Activated CD8-positive, alpha-beta memory T cell treated with anti-CD3 and anti-CD28 coated beads for 36 hours (primary cell): ENCODE measurements around the gene GOLGA6A. TPM values are rescaled to one million over a fixed set of nuclear protein-coding genes. Genes with fewer than 3 reads are reported as not detected.

ENCODE experiments used
- CTCF ChIA-PET: fragments of 350-600 bp; sonication (Branson Sonifier 250); formaldehyde crosslinking; loops from one replicate; lab custom pipeline; 2021; ENCODE audit warnings: antibody characterized with exemption; lab: Charles Lee
- POLR2A ChIA-PET: fragments of 350-600 bp; sonication (Branson Sonifier 250); formaldehyde crosslinking; loops from one replicate; lab custom pipeline; 2021; ENCODE audit warnings: antibody characterized with exemption; lab: Charles Lee
- total RNA-seq, 2 experiments: library from RNA; stranded (reverse); gene quantifications; one replicate each; pipeline ENCODE4 v1.2.3, GENCODE V29; 2021

Gene GOLGA6A
- total RNA-seq, 2 experiments from 2014 or later: not detected

DNA sequence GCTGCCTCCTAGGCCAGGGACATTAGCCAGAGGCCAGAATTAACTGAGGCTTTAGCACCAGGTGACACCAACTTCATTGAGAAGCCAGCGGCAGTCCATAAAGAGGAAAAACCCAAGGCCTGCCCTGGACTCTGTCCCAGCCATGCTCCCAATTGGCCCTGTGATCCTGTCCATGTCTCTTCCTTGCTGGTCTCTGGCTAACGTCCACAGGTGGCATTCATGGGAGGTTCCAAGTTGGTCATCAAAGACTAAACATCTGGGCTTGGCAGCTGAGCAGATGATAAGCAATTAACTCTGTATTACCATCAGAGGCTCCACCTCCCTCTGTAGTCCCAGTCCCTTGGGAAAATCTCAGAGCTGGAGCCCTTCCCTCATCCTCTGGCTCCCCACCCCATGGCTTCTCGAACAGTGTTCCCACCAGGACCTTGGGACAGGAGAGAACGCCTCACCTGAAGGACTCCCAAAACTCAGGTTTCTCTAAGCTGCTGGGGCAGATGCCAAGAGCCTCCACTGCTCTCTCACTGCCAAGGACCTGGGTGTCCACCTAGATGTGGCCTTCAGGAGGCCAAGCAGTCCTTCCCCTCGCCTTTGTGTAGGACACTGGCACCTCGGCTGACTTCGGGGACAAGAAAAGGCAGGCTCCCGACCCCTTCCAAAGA, 40.4 kb downstream of the GOLGA6A start:
- POLR2A ChIA-PET: no interaction called here
- CTCF ChIA-PET: no interaction called here

DNA sequence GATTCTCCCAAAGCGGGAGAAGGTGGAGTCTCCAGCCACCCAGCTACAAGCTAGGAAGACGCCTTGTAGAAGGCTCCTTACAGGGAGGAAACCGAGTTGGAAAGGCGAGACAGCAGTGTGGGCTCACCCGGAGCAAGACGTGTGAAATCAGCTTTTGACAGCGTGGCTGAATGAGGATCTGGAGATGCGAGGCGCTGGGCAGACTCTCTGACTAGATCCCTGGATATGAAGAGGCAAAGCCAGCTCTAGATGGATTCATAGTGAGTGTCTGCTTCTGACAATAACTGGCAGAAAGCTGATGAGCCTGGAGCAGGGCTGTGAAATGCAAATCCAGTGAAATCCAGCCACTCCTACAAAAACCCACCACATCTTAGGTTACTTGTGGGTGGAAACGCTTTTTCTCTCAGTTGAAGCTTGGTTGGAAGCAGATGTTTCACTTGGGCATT, 41.0 kb downstream of the GOLGA6A start:
- ChIA-PET CTCF (interaction anchor here (0.5 kb wide), 1 partner anchor 14 kb away, joined by 3 read pairs; no protein-coding TSS in a partner anchor), POLR2A (no interaction called here)

DNA sequence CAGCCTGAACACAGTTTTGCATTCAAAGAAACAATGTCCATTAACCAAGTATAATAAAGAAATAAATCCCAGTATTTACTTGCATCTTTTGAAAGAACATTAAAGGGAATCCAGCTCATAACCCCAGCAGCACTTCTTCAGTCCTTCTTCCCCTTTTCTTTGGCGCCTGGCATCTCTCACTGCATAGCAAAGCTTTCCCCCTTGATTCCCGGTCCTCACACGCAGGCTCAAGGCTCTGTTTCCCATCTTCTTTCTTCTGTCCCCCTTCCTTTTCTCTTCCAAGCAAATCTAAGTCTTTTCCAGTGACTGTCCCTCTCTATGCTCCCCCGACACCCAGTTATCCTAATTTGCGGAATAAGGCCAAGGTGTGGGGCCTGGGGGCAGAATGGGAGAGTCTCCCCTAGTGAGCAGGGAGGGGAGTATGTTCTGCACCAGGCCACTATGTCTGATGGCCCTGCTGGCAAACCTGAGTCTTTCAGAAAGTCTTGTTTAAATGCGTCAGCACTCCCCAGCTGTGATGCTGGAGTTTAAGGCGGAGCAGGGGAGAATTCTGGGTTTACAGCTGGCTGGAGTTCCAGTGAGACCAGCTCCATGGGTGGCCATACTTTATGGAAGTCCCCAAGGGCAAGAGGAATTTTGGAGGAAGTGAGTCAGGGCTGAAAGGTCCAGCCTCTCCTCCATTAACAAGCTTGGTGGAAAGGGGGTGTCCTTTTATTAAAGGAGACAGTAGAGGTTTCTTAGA, 42.1 kb downstream of the GOLGA6A start:
- ChIA-PET POLR2A (no interaction called here), CTCF (interaction anchor here (1.5 kb wide), 1 partner anchor 9 kb away, joined by 6 read pairs; no protein-coding TSS in a partner anchor)

DNA sequence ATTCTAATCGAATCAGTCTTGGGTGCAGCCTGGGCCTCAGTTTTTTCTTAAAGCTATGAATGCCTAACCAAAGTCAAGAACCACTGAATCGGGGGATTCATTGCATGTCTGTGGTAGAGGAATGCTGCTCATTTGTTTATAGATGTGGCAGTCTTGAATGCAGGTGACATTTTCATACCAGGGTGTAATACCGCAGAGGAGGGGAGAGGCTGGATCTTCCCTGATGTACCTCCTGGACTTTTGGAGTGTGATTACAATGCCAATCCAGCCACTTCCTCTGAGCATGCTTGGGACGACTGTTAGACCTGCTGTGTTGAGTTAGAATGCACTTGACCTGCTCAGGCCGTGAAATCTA, 42.7 kb downstream of the GOLGA6A start:
- CTCF ChIA-PET: interaction anchor here (1.5 kb wide), 1 partner anchor 10 kb away, joined by 6 read pairs; no protein-coding TSS in a partner anchor
- POLR2A ChIA-PET: no interaction called here

DNA sequence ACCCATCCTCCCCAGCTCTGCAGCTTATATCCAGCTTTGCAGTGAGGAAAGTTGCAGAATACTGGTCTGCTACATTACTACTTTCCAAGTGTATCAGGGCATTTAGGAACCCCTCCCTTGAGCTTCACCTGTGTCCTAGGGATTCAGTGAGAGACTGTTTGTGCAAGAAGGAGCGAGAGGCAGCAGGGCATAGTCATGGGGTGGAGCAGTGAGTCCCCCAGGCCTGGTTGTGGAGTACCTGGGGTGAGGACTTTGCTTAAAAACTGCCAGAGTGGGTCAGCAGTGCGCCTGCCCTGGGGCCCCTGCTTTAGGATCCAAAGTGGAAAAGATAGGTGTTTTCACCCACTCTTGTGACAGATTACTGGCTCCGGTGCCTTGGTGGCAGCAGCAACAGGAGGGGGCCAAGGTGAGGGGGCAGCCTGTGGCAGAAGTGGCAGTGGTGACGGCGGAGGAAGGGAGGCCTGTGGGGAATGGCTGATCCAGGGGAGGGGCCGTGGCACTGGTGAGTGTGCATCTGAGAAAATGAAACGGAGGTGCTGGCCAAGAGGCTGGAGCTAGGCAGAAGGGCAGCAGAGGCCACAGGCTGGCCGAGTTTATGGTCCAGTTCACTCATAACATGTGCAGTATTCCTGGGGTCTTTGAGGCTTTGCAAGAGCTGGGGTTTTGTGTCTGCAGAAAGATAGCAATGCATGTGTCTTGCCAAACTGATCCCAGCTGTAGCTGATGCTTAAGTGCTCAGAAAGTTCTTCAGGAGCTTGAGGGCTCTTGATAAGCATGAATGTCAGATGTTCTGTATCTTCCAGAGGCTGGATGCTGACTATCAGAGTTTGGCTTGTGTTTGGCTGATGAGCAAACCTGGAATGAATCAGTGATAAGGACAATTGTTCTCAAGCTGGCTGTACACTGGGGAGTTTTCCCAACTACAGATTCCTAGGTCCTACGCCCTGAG, 43.4 kb downstream of the GOLGA6A start:
- ChIA-PET CTCF (interaction anchor here (1.5 kb wide), 1 partner anchor 10 kb away, joined by 6 read pairs; no protein-coding TSS in a partner anchor), POLR2A (no interaction called here)

DNA sequence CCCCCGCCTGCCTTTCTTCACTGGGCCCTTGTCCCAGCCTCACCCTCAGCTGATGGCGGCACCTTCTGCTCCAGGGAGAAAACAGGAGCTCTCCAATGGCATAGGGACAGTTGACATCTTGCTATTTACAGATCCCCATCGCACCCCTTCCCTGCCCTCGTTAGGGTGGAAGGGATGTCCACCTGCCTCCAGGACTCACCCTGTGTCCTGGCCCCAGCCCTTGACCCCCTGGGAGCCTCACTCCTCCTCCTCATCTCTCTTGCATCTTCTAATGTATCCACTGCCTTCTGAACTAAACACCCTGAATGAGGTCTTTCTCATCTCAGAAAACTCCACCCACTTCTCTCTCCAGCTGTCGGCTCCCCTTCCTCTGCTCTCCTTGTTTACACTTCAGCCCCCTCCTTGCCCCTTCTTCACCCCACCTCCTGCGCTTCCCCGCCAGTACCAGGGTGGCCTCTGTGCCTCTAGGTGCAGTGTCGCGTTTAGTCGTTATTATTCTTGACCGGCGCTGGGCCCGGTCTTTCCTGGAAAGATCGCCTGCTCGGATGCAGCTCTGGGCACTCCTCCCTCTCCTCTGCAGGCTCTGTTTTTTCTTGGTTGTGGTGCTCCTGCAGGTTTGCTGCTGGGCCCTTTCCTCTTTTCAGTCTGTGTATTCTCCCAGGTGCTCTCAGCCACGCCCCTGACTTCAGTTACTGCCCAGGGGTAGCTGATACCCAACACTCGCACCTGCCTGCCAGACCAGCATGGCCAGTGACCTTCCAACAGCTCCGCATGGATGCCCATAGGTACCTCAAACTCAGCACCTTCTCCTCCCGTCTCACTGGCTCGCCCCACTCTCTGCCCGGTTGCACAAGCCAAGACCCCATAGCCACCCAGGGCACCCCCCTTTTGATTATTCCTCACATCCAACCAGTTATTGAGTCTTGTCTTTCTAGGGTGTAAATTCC, 44.9 kb downstream of the GOLGA6A start:
- CTCF ChIA-PET: interaction anchor here (0.7 to 1.8 kb wide), 3 partner anchors 8 to 366 kb away, joined by 3 to 6 read pairs (median 5); no protein-coding TSS in a partner anchor
- POLR2A ChIA-PET: no interaction called here

DNA sequence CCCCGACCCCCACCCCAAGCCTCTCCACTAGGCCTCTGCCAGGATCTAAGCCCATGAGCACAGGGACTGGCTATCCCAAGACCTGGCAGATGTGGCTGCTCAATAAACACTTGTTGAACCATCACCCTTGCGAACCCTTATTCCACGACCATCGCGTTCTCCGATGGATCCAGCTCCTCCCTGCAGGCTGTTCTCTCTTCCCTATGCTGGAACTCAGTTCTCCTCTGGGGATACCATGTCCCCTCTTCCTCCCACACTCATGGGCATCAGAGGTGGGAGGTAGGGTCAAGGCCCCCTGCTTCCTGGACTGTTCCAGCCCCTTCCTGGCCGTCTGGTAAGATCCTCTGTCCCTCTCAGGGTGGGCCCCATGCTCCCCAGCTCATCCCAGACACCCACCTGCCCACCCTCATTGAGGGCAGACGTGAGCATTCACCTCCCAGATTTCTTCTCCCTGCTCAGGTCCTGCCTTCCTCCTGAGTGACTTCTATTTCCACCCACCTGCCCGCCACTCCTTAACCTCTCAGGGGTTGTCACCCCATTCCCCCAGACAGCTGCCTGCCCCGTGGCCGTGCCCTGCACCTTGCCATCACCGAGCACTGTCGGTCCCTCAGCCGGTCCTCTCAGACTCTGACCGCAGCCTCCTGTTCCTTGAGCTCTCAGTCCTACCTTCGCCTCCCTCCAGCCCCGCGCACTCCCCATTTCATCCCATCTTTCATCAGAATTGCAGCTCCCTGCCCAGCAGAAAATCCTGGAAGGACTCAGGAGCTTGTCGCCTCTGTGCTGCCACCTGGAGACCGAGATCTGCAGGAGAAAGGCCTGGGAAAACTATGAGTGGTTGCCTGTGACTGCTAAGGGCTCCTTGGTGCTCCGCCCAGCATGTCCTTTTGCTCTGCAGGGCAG, 45.8 kb downstream of the GOLGA6A start:
- CTCF ChIA-PET: interaction anchor here (0.7 to 1.8 kb wide), 3 partner anchors 9 to 367 kb away, joined by 3 to 6 read pairs (median 5); no protein-coding TSS in a partner anchor
- POLR2A ChIA-PET: no interaction called here

DNA sequence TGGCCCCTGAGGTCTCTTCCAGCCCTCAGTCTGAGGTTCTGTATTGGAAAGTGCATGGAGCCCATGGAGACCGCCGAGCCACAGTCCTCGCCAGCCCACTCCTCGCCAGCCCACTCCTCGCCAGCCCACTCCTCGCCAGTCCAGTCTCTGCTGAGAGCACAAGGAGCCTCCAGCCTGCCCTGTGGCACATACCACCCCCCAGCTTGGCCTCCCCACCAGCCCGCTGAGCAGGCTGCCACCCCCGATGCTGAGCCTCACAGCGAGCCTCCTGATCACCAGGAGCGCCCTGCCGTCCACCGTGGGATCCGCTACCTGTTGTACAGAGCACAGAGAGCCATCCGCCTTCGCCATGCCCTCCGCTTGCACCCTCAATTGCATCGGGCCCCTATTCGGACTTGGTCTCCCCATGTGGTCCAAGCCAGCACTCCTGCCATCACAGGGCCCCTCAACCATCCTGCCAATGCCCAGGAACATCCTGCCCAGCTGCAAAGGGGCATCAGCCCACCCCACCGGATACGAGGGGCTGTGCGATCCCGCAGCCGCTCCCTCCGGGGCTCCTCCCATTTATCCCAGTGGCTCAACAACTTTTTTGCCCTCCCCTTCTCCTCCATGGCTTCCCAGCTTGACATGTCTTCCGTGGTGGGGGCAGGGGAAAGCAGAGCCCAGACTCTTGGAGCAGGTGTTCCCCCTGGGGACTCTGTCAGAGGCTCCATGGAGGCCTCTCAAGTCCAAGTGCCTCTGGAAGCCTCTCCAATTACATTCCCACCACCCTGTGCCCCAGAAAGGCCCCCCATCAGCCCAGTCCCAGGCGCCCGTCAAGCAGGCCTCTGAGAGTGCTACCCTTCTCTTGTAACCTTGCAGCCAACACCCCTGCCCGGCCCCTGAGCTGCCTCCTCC, 47.0 kb downstream of the GOLGA6A start:
- POLR2A ChIA-PET: no interaction called here
- CTCF ChIA-PET: interaction anchor here (1.6 to 1.8 kb wide), 2 partner anchors 10 to 13 kb away, joined by 5 to 6 read pairs; no protein-coding TSS in a partner anchor

DNA sequence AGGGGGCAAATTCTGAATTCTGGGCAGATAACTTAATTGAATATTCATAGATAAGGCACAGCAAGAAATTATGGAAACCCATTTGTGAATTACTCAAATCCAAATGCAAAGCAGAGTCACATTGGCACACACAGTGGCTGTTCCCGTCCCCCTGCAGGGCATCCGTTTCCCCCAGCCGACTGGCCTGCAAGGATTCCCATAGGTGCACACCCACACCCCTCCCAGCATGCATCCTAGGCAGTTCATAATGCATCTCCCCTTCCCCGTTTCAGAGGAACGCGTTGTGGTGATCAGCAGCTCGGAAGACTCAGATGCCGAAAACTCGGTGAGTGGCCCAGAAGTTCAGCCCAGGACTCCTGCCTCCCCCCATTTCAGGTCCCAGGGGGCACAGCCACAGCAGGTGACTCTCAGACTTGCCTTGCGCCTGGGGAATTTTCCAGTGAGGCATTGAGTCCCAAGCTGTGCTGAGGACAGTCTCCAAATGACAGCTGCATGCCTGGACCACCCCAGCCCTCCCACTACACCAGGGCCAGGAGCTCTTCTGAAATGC, 48.1 kb downstream of the GOLGA6A start:
- ChIA-PET CTCF (interaction anchor here (0.6 to 0.7 kb wide), 2 partner anchors 42 to 69 kb away, joined by 3 to 7 read pairs; no protein-coding TSS in a partner anchor), POLR2A (no interaction called here)

DNA sequence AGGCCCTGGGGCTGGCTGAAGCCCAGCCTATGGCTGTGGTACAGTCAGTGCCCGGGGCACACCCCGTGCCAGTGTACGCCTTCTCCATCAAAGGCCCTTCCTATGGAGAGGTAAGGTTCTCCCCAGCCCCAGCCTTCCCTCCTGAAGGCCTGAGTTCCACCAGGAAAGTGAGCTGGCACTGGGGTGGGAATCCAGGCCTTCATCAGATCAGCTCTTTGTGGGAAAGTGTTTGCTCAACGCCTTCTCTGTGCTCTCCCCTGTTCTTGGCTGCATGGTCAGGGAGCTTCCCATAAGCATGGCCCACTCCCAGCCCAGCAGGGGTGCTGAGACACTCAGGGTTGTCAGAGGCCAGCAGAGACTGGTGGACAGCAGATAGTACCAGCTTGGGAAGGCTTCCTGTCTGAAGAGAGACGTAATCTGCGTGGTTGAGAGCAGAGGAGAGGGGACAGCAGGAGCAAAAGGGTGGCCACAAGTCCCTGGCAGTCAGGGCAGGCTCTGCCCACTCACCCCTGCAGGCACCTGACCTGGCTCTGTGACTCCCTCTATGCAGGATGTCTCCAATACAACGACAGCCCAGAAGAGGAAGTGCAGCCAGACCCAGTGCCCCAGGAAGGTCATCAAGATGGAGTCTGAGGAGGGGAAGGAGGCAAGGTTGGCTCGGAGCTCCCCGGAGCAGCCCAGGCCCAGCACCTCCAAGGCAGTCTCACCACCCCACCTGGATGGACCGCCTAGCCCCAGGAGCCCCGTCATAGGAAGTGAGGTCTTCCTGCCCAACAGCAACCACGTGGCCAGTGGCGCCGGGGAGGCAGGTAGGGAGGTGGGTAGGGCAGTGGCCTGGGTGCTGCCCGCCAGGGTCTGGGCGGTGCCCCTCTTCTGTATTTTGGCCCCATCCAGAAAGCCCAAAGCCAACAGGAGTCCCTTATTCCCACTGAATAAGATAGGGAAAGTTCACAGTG, 49.5 kb downstream of the GOLGA6A start:
- ChIA-PET CTCF (interaction anchor here (1.1 to 1.5 kb wide), 2 partner anchors 15 to 60 kb away, joined by 3 read pairs; no protein-coding TSS in a partner anchor), POLR2A (no interaction called here)

DNA sequence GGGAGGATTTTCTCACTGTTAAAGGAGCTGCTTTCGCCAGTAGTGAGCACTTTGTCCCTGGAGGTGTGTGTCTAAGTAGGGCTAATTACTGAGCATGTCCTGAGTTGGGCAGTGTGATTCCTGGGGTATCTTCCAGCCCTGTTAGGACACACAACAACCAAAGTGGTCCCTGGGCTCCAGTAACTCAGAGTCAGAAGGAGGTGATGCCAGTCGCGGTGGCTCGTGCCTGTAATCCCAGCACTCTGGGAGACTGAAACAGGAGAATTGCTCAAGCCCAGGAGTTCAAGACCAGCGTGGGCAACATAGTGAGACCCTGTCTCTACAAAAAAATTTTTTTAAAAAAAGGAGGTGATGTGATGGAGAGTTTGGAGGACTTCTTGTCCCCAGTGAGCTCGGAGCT, 50.3 kb downstream of the GOLGA6A start:
- ChIA-PET POLR2A (no interaction called here), CTCF (interaction anchor here (1.1 to 1.5 kb wide), 2 partner anchors 15 to 59 kb away, joined by 3 read pairs; no protein-coding TSS in a partner anchor)

DNA sequence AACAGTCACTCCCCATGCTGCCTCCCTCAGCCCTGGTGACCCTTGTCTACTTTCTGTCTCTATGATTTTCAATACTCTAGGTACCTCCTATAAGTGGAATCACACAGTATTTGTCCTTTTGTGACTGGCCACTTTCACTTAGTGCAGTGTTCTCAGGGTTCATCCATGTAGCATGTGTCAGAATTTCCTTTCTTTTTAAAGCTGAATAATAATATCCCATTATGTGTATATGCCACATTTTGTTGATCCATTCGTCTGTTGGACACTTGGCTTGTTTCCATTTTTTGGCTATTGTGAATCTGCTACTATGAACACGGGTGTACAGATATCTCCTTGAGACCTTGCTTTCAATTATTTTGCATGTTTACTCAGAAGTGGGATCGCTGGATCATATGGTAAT, 53.7 kb downstream of the GOLGA6A start:
- CTCF ChIA-PET: no interaction called here
- POLR2A ChIA-PET: interaction anchor here (1.5 kb wide), 1 partner anchor 34 kb away, joined by 3 read pairs; the partner anchor contains the start of gene PML

DNA sequence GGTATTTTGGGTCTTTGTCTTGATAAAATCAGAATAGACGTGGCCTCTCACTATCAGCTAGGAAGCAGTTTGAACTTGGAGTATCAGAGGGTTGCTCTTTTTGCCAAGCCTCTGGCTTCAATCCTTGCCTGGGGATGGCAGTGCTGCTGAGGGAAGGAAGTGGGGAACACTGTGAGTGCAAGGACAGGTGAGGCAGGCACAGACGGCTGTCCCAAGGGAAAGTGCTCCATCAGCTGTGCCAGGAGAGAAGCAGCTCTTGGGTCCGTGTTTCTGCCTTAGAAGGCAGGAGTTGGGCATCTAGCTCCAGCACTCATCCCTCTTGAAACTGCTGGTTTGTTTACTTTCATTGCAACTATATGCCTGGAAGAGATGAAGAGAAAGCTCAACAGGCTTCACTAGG, 54.7 kb downstream of the GOLGA6A start:
- ChIA-PET CTCF (no interaction called here), POLR2A (interaction anchor here (1.5 kb wide), 1 partner anchor 33 kb away, joined by 3 read pairs; the partner anchor contains the start of gene PML)

DNA sequence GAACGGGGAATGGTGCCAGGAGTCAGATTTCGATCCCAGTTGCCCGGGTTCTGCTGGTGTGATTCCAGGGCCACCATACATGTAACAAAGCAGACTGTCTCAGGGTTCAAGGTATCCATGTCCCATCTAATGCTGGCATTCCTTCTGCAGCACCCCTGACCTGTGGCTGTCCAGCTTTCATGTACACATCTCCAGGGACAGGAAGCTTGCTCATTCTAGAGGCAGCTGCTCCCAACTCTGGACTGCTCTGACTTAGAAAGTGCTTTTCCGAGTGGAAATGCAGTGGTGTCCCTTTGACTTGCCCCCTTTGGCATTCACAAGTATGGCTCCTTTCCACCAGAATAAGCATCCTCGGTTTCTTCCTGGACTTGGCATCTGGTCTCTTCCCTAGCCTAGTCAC, 56.9 kb downstream of the GOLGA6A start:
- ChIA-PET CTCF (no interaction called here), POLR2A (no interaction called here)

DNA sequence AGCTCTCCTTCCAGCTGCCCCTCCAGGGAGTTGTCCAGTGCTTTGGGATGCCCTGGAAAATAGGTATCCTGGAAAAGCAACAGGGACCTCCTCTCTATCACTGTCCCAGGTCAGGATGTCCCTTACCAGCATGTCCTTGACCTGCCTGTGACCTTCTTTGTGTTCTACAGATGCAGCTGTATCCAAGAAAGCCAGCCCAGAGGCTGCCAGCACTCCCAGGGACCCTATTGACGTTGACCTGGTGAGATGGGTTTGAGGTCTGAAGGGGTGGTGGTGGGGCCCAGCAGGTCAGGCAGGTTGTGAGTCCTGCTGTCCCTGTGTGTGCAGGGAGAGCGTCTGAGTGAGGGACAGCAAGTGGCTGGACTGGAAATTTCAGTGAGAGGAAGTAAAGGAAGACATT, 57.7 kb downstream of the GOLGA6A start:
- ChIA-PET POLR2A (no interaction called here), CTCF (no interaction called here)
